HG02970 (cell line): ENCODE data around the gene NEK8.
"Not testable (repeated sequence)": the region's sequence is repeated elsewhere in the genome, so short reads cannot be mapped to it uniquely, and the experiment has no call there.

Experiments
- ATAC-seq: cut with Tn5 transposase; IDR thresholded peaks from one replicate; pipeline ENCODE4 v1.9.1; 2021; ENCODE audit warnings: mild to moderate bottlenecking, moderate library complexity, moderate number of reproducible peaks; ENCODE audit not compliant: unreplicated experiment, low FRiP score

The NEK8 gene

DNA sequence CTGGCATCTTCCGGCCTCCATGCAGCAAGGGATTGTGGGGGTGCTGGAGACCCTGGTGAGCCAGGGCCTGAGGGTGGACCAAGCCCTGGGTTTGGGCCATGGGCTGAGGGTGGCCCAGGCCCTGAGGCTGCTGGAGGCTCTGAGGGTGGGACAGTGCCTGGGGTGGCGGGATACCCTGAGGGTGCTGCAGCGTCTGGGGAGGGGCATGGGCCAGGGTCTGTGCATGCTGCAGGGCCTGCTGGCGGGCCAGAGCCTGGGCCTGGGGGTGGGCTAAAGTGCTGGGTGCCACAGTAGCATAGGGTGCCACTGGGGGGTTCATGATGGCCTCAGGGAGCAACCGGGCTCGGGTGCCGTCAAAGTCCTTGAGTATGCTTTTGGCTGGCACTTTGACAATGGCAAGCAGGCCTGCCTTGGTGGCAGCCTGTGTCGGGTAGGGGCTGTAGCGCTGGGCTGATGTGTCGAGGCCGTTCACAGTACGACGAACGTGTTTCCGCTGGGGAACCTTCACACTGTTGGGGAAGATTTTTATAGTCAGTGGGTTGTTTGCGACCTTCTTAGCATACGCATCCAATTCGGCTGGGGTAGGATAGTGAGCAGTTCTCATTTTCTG, 30.8 kb downstream of the NEK8 start:
- ATAC-seq, result no peak

DNA sequence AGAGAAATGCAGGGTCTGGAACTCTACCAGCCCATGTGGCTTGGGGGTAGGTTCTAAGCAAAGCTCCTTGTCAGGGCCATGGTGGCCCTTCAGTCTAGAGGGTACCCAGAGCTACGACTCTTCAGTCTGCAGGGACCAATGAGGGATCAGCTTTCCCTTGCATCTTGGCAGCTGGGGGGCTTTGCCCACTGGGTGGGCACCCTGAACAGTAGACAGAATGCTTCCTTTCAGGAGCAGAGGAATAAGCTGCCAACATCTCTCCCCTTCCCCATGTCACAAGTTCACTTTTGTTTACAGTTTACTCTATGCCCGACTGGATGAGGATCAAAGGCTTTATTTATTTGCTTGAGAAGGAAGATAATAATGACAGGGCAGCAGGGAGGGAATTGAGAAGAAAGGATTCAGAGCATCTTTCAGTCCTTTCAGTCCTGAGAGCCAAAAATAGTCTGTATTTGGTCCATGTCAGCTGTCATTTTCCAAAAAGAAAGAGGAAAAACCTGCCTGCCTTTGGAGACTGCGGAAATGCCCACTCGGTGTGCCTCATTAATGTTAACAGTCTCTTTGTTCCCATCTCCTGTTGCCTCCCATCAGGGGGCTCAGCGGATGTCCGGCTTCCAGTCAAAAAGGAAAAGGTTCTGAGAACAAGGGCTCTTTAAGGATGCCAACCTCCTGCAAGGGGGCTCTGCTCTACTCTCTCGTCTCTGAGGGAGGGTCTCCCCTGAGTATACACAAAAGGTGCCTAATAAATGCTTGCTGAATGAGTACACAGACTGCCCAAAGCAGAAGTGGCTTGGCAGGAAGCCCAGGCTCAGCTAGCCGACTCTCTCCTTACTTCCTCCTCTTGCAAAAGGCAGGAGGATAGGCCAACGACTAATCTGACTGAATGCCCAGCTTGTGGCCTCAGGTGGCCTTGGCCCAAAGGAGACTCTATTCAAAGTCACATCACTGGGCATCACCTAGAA, 32.3 kb downstream of the NEK8 start:
- ATAC-seq, result no peak

DNA sequence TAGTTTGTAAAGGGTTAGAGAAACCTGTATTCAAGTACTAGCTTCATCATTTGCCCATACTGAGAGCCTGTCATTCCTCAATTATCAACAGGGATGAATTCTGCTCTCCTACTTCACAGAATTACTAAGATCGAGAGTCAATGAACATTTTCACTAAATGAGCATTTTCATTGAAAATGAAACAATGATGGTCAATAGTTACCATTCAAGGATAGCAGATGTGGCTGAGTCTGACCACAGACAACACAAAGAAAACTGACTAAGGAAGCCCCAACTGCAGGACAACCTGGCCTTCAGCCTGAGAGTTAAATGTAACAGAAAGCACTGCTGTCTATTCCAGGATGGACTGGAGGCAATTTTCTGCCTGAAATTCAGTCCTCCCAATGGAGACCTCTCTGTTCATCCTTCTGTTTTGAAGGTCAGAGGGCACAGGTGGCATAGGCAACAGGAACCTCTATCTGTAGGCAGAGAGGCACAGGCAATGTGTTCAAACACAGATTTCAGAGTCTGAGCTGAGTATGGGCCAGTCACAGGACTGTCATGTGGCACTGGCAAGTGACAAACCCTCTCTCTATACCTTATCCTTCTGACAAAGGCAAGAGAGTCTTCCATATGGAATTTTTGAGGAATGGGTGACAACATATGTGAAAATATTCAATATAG, 34.7 kb downstream of the NEK8 start:
- no peak for ATAC-seq

DNA sequence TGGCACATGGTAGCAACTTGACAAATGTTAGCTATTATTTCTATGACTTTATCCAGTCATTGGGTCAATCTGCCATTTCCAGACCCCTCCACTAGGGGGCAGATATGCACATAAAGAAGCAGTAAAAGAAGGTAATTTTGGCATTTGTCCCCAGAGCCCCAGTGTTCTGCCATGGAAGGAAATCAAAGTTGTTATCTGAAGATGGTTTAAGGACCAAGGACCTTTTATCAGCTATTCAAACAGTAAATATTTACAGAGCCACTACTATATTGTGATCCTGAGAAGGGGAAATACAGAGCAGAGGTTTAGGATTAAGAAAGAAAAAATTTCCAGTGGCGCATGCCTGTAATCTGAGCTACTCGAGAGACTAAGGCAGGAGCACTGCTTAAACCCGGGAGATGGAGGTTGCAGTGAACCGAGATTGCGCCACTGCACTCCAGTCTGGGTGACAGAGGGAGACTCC, 35.2 kb downstream of the NEK8 start:
- no peak for ATAC-seq

DNA sequence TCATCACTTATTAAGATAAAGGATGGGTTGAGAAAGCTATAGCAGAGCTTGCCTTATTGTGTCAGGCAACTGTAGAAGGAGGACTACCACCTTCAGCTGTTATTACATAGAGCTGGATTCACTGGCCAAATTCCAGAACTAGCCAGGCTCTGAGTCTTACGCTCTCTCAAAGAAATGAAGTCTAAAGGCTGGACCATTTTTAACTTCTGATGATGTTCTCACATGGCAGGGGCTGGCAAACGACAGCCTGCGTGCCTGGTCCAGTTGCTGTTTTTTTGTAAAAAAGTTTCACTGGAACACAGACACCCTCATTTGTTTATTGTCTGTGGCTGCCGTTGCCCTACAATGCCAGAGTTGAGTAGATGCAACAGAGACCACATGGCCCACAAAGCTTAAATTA, 36.5 kb downstream of the NEK8 start:
- ATAC-seq, result no peak

DNA sequence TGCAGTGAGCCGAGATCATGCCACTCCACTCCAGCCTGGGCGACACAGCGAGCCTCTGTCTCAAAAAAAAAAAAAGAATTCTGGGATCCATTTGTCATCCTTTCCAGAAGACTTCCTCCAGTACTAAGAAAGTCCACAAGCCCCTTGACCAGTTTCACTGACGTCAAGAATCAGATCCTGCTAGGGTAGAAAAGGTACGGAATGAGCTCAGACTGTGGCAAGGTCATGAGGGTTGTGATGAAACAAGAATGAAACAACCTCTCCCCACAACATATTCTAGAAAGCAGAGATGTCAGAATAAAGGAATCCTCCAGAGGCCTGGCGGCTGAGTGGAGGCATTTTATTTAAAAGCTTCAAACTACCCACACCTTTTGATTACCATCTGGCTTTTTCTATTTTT, 45.1 kb downstream of the NEK8 start:
- ATAC-seq, result no peak

DNA sequence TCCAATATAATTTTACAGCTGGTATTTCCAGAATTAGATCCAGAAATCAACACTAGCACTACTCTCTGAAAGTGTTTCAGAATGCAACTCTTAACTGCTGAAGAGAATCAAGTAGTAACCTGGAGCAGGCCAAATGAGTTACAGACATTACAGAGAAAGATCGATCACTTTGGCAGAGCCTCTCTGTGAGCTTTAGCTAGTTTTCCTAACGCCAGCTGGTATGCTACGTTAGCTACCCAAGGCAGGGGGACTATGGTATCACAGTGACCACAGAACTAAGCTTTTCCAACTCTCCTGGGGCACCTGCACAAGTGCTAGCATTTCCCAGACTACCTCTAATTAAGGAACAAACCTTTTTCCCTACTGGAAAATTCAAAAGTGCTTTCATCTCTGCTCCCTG, 45.6 kb downstream of the NEK8 start:
- ATAC-seq, result no peak

DNA sequence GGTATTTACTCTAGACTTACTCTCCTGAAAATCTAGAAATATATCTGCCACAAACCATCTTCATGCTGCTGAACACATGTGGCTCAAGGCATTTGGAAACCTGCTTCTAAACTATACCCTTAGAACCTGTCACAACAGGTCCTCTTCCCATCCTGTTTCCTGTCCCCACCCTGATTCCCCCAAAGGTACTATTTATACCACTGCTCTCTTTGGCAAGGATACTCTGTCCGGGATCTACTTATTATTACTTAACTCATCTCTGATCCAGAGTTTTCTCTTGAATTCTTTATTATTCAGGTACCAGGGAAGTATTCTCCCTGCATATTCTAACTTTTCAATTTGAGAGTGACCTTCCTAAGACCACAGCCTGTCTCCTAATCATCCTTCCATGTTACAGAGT, 48.6 kb downstream of the NEK8 start:
- ATAC-seq, result no peak

DNA sequence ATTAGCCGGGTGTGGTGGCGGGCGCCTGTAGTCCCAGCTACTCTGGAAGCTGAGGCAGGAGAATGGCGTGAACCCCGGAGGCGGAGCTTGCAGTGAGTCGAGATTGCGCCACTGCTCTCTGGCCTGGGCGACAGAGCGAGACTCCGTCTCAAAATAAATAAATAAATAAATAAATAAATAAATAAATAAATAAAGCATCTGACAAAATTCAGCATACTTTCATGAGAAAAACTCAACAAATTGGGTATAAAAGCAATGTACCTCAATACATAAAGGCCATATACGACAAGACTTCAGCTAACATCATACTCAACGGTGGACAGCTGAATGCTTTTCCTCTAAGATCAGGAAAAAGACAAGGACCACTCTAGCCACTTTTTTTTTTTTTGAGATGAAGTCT, 51.0 kb downstream of the NEK8 start:
- ATAC-seq, result not testable (repeated sequence)

DNA sequence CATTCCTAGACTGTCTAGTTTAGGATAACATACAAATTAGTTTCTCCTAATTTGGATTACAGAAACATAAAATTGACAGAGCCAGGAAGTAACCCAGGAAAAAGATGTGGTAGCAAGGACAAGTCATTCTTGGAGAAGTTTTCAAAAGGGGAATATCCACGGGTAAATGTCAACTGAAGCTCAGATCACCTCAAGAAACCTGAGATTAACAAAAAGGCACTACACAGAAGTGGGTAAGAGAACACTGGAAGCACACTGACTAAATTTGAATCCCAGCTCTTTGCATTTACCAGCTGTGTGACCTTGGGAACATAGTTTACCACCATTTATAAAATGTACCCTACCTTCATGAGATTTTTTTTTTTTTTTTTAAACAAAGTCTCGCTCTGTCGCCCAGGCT, 54.6 kb downstream of the NEK8 start:
- no peak for ATAC-seq

DNA sequence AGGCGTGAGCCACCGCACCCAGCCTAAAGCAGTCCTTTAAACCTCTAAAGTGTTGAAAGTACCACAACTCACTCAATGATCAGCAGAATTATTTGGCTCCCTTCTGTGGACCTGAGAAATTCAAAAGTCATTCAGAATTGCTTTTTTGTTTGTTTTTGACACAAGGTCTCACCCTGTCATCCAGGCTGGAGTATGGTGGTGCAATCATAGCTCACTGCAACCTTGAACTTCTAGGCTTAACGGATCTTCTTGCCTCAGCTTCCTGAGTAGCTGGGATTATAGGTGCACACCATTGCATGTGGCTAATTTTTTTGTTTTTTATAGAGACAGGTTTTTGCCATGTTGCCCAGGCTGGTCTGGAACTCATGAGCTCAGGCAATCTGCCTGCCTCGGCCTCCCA, 59.5 kb downstream of the NEK8 start:
- no peak for ATAC-seq
